Measurements from ENCODE around the gene CD302.

GRCh38 chr2:159786938-159787337, 11.1 kb downstream of the CD302 start:
- no peak for TF ChIP-seq CTCF (conservative IDR thresholded peaks at IDR 0.05; ENCODE audit: low read depth, low read length)
- no peak for TF ChIP-seq RAD21 (IDR thresholded peaks at IDR 0.05; ENCODE audit: low read length)
- no peak for TF ChIP-seq MAFK (IDR thresholded peaks at IDR 0.05; ENCODE audit: low read depth, low read length)
- TF ChIP-seq SMC3 (IDR thresholded peaks at IDR 0.05; ENCODE audit: low read depth, low read length): no peak
- no peak for TF ChIP-seq POLR2A (IDR thresholded peaks at IDR 0.05; ENCODE audit: low read depth, low read length)
- no peak for TF ChIP-seq CEBPB (IDR thresholded peaks at IDR 0.05; ENCODE audit: low read depth, low read length)
- no peak for TF ChIP-seq CHD1 (IDR thresholded peaks at IDR 0.05; ENCODE audit: low read depth, low read length)
- no peak for TF ChIP-seq RFX5 (IDR thresholded peaks at IDR 0.05; ENCODE audit: low read depth, low read length)
- TF ChIP-seq BHLHE40 (IDR thresholded peaks at IDR 0.05; ENCODE audit: low read depth, low read length): no peak
- no peak for TF ChIP-seq FOS (IDR thresholded peaks at IDR 0.05; ENCODE audit: low read depth, low read length)
- TF ChIP-seq, protein P1, sequence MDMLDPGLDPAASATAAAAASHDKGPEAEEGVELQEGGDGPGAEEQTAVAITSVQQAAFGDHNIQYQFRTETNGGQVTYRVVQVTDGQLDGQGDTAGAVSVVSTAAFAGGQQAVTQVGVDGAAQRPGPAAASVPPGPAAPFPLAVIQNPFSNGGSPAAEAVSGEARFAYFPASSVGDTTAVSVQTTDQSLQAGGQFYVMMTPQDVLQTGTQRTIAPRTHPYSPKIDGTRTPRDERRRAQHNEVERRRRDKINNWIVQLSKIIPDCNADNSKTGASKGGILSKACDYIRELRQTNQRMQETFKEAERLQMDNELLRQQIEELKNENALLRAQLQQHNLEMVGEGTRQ (IDR thresholded peaks at IDR 0.05; ENCODE audit: low read depth, low read length): no peak
